GM23248 (cell line): ENCODE data around the gene CORO2B.

Experiments used
- EZH2 ChIP-seq: fragments of 200-600 bp; sonication (generic); IDR thresholded peaks from 2 replicates; pipeline ENCODE4 v1.6.1; 2018; ENCODE audit warnings: antibody characterized with exemption, mild to moderate bottlenecking; ENCODE audit not compliant: insufficient read depth, poor library complexity, severe bottlenecking
- EZH2phosphoT487 ChIP-seq: fragments of 200-600 bp; sonication (generic); IDR thresholded peaks from 2 replicates; pipeline ENCODE4 v1.6.1; 2018; ENCODE audit warnings: antibody characterized with exemption, moderate library complexity, mild to moderate bottlenecking, low read depth; ENCODE audit not compliant: insufficient read depth

GRCh38 chr15:68694111-68694510, 115.3 kb downstream of the CORO2B start:
- no peak for TF ChIP-seq EZH2
- TF ChIP-seq EZH2phosphoT487 = no peak
